HG02840 (cell line): ENCODE results near the gene CELF2.
A peak's percentile ranks its signal among the peaks of the same experiment; 100 is the strongest.

Experiments
- ATAC-seq: cut with Tn5 transposase; IDR thresholded peaks from one replicate; pipeline ENCODE4 v1.9.1; 2021; ENCODE audit warnings: mild to moderate bottlenecking, moderate library complexity, moderate number of reproducible peaks; ENCODE audit not compliant: unreplicated experiment, low FRiP score

The CELF2 gene

DNA sequence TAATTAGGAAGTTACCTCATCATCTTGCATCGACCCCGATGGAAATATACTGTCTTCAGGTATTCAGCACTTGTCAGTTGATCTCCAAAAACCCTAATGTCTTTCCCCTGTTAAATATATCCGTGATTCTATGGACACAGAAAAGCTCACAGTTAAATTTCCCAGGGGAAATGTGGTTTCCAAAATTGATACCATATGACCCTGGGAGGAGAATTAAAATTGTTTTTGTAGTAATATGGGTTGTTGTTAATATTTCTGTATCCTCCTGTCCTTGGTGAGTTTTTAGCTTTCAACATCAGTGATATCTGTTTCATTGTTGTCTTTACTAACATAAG, 132.1 kb downstream of the CELF2 start:
- ATAC-seq, result no peak

DNA sequence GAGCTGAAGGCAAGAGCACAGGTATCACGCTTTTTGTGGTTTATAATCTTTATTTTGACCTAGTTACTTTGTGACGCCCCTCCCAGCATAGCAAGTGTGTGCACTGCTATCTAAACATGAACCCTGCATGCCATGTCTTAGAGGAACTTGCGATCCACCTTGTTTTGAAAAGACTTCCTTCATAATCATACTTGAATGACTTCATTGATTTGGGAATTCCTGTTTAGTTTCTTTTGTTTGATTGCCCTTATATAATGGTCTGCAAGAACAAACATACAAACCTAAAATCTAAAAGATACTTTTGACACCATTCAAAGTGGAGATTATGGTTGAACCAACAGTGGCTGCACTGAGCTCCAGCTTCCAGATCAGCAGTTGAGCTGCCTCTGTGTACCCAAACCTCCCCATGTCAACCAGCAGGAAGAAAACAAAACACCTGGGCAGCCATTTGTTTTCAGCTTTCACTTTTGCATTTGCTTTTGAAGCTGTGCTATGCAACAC, 132.6 kb downstream of the CELF2 start:
- ATAC-seq, result no peak

DNA sequence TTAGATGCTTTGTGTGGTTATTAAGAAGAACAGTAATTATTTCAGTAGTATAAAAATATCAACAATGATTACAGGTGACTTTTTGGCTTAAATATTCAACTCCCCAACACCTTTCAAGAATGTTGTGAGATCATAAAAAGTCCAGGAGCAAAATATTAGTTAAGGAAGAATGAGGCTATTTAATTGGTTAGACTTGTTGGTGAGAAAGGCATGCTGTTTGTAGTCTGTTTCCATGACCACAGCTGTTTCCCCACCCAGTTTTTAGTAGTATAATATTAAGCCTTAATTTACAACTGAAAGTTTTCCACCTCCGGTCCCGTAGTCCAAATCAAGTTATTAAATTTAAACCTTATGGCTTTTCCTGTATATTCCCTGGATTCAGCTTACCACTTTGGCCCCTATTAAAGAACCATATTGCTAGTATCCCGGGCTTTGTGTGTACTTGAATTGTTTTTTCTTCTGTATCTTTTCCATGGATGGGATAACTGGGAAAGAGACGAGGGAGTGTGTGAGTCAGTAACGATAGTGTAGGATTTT, 133.3 kb downstream of the CELF2 start:
- no peak for ATAC-seq

DNA sequence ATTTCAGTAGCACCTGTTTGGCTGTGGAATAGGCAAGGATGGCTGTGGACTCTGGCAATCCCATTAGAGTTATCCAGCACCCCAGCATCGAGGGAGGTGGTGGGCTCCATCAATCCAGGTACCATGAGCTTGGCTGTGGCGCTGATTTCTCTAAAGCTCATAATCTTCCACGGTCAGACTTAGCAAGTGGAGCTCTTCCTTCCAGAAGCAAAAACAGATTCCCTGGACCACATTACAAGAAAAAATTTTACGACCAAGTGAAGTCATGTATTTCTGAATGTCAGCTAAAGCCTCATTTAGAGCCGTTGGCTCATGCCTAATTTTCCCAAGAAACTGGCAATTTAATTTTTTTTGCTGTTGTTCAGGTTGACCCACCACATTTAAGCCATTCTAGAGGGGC, 135.1 kb downstream of the CELF2 start:
- no peak for ATAC-seq

DNA sequence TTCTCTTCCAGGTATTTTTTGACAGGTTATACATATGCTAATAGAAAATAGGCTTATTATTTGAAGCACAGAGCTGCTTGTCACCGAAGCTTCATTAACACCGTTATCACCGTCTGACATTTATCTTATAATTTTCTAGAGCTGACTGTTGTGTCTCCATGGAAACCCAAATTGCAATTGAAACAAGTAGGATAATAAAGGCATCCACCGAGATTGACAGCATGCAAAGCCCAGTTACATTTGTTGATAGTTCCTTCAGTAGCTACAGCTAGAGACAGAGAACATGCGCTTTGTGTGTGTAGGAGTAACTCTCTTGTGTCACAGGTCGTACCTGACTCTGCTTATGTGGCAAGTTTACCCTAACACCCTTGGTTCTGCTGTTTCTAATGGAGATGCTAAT, 135.6 kb downstream of the CELF2 start:
- ATAC-seq, result no peak

DNA sequence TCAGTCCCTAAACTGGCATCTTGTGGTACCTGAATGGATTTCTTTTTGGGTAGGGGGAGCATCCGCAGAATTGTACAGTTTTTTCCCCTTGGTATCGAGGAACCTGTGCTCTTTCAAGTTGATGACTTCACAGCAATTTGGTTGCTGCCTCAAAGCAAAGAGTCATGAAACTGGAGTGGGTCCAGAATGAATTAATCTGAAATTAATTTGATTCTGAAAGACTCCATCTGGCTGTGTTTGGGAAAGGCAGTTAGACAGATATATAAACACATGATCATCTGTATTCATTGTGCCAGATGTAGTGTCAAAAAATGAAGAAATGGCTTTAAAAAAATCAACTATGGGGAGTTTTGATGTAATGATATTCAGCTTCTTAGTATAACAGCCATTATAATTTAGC, 136.1 kb downstream of the CELF2 start:
- no peak for ATAC-seq

DNA sequence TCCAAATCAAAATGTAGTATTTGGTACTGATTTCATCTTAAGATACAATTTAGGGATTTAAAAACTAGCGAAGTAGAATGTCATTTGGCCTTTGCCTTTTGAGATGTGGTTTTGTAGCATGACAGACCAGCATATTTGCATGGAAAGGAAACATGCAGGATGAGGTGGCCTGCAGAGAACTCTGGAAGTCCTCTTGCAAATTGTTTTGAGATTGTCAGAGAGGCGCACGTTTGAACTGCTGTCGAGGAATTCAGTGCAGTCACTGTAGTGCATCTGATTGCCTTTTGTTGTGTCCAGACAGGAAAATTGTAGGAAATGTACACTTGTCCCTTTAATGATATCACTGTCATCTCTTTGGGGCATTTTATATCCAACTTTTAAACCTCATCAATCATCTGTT, 136.7 kb downstream of the CELF2 start:
- no peak for ATAC-seq

DNA sequence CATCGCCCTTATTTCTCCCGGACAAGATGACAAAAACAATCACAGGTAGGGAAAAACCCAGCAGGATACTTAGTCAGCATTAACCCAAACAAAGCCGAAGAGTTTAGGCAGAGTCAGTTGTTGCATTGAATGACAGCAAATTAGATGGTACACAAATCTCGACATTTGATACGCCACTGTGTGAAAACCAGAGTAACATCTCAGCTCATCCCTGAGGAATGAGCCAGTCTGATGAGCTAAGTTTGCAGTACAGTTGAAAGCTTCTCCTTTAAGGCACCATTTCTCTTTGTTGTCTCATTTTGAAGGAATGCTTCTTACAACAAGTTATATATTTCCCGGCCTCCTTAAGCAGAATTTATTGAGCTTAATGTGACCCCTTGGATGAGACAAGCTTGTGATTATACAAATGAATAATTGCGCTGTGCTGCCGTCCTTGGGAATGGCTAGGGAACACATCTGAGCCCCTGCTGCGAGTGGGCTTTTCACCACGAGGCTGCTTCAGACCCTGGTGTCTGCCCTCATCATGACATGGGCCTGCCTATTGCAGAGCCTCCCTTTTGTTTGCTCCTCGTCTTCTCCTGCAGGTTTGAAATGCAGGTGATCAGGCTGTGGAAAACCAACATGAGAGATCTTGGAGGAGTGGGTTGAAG, 137.3 kb downstream of the CELF2 start:
- ATAC-seq, result no peak

DNA sequence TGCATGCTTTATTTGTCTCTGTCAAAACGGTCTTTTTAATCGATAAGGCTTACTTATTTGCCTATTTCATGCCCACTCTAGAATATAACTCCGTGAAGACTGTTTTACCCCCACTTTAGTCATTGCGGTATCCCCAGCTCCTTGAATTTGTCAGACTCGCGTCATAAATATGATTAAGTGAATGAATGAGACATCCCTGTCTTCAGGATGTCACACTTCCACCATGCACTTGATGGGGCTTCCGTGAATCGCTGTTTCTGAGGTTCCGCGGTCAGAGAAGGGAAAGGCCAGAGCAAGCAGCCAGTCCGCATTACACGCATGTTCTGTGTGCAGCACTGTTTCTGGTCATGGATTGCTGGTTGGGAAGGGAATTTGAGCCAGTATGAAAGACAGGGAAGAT, 138.8 kb downstream of the CELF2 start:
- ATAC-seq, result no peak

DNA sequence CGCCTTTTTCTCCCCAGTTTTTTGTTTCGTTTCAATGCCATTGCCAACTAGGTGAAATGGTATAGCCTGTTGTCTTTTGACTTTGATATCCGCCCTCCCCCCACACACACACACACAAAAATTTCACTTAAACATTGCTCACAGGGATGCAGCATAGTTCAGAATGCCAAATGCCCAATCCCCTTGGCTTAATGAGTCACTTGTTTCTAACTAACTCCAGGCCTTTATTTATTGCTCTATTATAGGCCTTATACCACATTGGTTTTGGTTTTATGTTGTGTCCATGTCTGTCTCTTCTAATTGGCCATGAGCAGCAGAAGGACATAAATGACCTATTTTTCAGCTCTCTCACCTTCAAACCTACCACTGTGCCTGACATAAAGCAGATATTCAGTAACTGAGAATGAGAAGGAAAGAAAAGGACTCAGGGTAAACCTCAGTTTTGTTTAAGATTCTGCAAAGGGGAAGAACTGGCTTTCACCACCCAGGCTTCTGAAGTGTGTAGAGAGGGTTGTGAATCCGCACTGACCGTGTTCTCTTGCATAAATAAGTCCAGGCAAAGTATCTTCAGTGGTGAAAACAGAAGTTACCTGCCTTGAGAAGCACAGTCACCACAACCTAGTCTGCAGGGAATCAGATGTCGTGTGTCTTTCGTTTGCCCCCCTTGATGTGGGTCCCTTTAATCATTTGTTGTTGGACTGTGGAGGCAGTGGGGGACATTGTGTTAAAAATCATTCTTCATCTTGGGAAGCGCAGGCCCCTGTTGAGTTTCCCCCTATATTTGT, 139.8 kb downstream of the CELF2 start:
- ATAC-seq, result no peak

DNA sequence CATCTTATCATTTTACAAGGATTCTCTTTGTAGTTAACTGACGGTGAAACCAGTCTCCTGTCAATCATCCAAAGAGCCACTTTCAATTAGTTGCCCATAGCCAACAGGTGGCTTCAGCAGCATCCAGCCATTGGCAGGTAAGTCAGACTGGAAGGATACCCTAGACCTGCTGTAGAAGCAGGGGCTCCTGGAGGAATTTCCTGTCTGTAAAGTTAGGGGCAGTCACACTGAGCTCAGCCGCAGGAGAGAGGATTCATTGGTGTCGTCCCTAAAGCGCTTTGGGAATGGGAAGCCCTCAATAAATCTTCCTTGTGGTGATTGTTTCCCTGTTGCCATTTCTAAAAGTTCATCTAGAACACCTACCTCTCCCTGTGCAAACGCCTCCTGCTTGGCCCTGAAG, 140.4 kb downstream of the CELF2 start:
- ATAC-seq, result no peak

DNA sequence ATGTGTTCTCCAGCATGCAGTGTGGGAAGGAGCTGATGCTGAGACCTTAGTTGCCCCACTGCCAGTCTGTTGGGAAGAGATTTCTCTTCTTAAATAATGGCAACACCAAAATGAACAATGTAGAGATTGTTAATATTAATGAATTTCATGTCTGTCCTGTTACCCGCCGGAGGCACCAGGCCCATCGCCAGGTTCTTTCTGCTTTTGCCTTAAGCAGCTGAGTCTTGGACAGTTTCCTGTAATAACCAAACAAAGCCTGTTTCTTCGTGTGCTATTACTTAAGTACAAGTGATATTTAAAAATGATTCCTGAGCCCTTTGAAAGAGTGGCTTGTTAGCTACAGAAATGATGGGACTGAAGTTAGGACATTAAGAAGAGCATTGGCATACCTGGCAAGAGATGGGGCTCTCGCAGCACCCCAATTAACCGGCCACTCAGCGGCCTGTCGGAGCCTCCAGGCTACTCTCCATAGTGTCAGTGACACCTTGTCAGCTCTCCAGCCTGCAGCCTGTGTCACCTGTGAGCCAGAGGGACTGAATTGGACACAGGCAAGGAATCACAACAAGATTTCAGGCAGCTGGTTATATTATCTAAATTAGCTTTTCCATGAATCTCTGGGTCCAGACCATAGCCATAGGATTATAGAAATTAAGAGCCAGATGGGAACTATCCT, 142.0 kb downstream of the CELF2 start:
- no peak for ATAC-seq

DNA sequence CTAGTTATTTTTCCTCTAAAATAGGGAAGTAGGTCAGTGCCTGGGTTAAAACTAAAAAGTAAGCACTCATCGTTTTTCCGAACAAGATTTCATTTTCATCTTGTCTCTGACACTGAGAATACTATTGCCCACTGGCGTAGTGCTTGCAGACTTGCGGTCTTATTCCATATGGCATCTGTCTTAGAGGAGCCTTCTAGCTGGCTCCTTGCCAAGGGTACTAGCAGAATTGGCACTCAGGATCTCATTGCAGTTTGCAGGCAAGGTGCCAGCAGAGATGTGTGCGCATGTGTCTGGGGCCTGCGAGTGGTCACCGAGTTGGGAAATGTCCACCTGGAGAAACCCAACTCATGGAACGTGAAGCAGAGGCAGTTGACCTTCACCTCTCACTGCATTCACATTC, 143.4 kb downstream of the CELF2 start:
- ATAC-seq, result no peak

DNA sequence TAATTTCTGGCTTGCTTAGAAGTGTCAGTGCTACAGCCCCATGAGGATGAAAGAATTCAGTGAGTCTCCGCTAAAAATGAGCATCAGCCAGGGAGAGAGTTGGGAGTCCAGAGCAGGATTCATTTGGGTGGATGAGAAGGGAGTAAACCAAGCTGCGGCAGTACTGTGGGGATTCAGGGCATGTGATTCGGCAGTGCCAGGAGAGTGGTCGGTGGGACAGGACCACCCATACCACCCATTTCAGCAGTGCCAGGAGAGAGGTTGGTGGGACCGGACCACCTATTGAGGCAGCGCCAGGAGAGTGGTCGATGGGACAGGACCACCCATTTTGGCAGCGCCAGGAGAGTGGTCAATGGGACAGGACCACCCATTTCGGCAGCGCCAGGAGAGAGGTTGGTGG, 144.2 kb downstream of the CELF2 start:
- ATAC-seq, result no peak

DNA sequence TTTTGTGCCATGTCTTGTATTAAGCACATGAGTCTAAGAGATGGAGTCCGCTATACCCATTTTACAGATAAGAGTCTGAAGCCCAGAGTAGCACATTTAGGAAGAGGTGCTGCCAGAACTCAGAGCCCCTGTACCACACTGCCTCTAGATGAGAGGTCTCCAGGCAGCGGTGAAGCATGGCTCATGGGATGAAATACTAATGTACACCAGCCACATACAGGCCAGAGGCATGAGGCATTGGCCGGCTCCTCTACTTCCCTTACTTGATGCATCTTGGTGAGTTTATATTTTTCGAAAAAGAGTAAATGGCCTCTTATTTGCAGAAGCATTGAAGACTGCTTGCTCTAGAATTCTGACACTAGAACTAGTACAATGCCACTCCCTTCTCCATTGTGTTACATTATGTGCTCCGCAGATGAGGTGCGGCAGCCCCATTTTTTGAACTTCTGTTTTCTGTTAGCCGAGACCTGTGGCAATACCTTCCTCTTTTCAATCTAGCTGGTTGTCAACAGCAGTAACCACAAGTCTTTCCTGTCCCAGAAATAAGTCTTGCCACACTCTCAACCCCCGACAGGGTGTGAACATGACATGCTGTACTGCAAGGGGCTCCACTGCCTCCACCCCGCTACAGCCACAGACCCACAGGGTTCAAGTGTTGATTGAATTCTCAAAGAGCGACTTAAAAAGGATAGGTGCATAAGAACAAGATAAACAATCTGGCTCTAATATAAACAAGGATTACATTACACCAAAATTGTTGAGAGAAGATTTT, 145.3 kb downstream of the CELF2 start:
- peak; percentile 54 for ATAC-seq

DNA sequence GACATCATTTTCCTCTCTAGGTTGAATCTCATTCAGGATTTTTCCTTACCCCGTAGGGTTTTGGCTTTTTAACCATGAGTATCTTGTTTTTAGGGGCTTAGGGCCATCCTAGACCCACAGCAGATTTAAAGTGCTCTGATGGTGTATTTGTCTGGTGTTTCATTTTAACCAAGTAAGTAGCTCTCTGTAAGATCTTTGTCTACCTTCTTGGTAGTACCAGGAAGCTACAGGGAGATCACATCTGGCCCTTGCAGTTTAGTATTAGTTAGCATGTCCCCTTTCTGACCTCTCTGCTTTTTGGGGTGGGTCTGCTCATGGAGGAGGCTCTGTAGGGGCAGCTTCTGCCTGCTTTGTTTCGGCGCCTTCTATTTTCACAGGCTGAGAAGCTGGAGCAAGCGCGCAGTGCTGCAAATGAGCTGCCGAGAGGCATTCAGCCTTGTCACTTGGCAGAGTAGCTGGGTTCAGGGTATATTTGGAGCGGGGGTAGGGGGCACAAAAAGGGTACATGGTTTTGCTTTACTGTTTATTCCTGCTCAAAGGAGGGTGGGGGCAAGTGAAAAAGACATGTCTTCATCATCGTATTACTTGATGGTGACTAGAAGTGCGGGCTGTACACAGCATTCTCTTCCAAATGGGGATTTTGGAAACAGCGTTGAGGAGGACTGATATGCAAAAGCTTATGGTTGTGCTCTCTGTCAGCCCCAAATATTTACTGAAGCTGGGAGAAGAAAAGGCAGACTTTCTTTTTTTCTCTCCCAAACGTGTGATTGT, 146.3 kb downstream of the CELF2 start:
- ATAC-seq, result no peak

DNA sequence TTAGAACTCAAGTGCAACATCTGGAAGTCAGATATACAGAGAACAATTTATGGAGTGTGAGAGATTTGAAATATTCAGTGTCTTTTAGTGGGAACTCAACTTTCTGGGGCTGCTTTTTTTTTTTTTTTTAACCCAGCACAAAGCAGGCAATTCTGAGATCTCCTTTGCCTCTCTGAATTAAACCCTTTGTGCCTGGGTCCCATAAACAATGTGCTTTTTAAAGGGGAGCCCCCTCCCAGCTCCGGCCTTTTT, 146.8 kb downstream of the CELF2 start:
- ATAC-seq, result no peak

DNA sequence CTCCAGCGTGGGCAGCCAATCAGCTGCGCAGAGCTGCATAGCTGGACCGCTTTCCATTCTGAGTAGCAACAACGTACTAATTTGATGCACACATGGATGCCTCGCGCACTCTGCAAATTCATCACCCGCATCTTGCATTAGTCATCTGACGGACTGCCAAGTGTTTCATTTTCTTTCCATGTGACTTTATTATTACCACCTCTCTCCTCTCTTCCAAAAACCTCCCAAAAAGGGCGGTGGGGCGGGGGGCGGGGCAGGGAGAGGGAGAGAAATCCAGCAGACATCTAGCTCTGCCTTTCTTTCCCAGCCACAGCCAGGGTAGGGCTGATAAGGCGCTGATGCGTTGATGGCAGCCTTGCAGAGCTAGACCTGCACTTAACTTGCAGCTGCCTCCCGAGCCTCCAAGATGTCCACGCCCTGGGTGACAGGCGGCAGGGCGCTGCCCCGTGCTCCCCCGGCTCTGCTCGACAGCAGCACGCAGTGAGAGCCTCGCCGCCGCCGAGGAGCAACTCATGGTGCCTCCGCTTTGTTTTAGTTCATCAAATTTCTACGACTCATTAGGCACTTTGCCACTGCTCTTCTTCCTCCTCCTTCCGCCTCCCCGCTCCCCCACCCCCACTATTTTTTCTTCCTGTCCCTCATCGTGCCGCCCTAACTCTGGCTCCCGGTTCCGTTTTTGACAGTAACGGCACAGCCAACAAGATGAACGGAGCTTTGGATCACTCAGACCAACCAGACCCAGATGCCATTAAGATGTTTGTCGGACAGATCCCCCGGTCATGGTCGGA, 147.3 kb downstream of the CELF2 start:
- ATAC-seq, result no peak
